Measurements from ENCODE around the gene KIR3DL1. TPM values are rescaled to one million over a fixed set of nuclear protein-coding genes. Genes with fewer than 3 reads are reported as not detected.

The KIR3DL1 gene
- total RNA-seq, 4 donors from 2014 or later = 0.14 TPM; not detected in 3

GRCh38 chr19:54875506-54875905 lies 59.2 kb downstream of the KIR3DL1 start:
- intact Hi-C loops (cut with DNase I; ENCODE audit: low total_unique reads) = no loop called here
- no peak overlapping the region for H3K4me3 ChIP-seq
- no peaks in the 10 kb centered on the region for H3K27me3 ChIP-seq
- DNase-seq = no peak
- no peaks in the 10 kb centered on the region for H3K9me3 ChIP-seq
- H3K36me3 ChIP-seq = no peaks in the 10 kb centered on the region
- H3K4me1 ChIP-seq = no peaks in the 10 kb centered on the region
- TF ChIP-seq POLR2A (IDR thresholded peaks at IDR 0.05) = no peak
- H3K27ac ChIP-seq = no peak overlapping the region

- intact Hi-C loops (cut with DNase I; ENCODE audit: low total_unique reads) = no loop called here
These were observed 61.2 kb downstream of the KIR3DL1 start for GRCh38 chr19:54877471-54877870.

More at GRCh38 chr19:54877471-54877870, 61.2 kb downstream of the KIR3DL1 start:
- no peaks in the 10 kb centered on the region for H3K4me1 ChIP-seq
- H3K27me3 ChIP-seq = no peaks in the 10 kb centered on the region
- H3K9me3 ChIP-seq = no peaks in the 10 kb centered on the region
- no peak overlapping the region for H3K4me3 ChIP-seq
- no peak for DNase-seq
- no peak overlapping the region for H3K27ac ChIP-seq
- TF ChIP-seq POLR2A (IDR thresholded peaks at IDR 0.05) (no peak), CTCF (IDR thresholded peaks at IDR 0.05) (no peak)
- H3K36me3 ChIP-seq = no peaks in the 10 kb centered on the region

Small RNA genes lying within 50 kb of the gene (small RNA-seq; reads per million reads assigned to genes)
- not detected for gene KIR3DP1
- not detected for gene RNU6-222P

Other genes with a start within 250 kb of the KIR3DL1 start
- gene LILRA2, start 242.7 kb upstream of the KIR3DL1 start, total RNA-seq = 1 to 10 TPM in 2 of 4 donors, under 1 TPM in 1, not detected in 1; 0.48 to 2.6 (median 1.6) TPM
- gene LILRA1, start 222.8 kb upstream of the KIR3DL1 start, total RNA-seq = under 1 TPM in 3 of 4 donors, not detected in 1; 0.21 to 0.91 (median 0.29) TPM
- 1 to 10 TPM in 2 of 4 donors, not detected in 2; 1.2 to 3.9 TPM for gene LILRB1, start 186.0 kb upstream of the KIR3DL1 start, total RNA-seq
- 1 to 10 TPM in 1 of 4 donors, under 1 TPM in 1, not detected in 2; 0.48 to 1.5 TPM for gene LILRB4, start 153.5 kb upstream of the KIR3DL1 start, total RNA-seq
- gene KIR3DL3, start 92.0 kb upstream of the KIR3DL1 start, total RNA-seq = not detected
- not detected for gene KIR2DL3, start 78.0 kb upstream of the KIR3DL1 start, total RNA-seq
- not detected for gene KIR2DL1, start 46.7 kb upstream of the KIR3DL1 start, total RNA-seq
- not detected for gene KIR2DL4, start 12.9 kb upstream of the KIR3DL1 start, total RNA-seq
- gene KIR2DS4, start 16.2 kb downstream of the KIR3DL1 start, total RNA-seq = not detected
- under 1 TPM in 1 of 4 donors, not detected in 3; 0.37 TPM for gene KIR3DL2, start 34.0 kb downstream of the KIR3DL1 start, total RNA-seq
- gene FCAR, start 57.8 kb downstream of the KIR3DL1 start, total RNA-seq = 10 to 100 TPM in 1 of 4 donors, 1 to 10 TPM in 1, under 1 TPM in 2; 0.40 to 20.0 (median 1.4) TPM
- gene NCR1, start 89.7 kb downstream of the KIR3DL1 start, total RNA-seq = 1 to 10 TPM in 1 of 4 donors, not detected in 3; 1.1 TPM
- gene NLRP7, start 131.1 kb downstream of the KIR3DL1 start, total RNA-seq = 1 to 10 TPM in 1 of 4 donors, not detected in 3; 1.4 TPM
- gene NLRP2, start 149.9 kb downstream of the KIR3DL1 start, total RNA-seq = 1 to 10 TPM in 2 of 4 donors, not detected in 2; 1.2 to 8.4 TPM
- under 1 TPM in 2 of 4 donors, not detected in 2; 0.28 to 0.85 TPM for gene GP6, start 221.8 kb downstream of the KIR3DL1 start, total RNA-seq
- gene RDH13, start 246.7 kb downstream of the KIR3DL1 start, total RNA-seq = 10 to 100 TPM in 3 of 4 donors, 1 to 10 TPM in 1; 2.6 to 48.7 (median 17.1) TPM

Measured in uterus (tissue), 4 donors.